SK-N-MC (cell line): Measurements from ENCODE around the gene RANBP9.

Source experiments
- DNase-seq: peaks from one replicate; pipeline ENCODE4 v3.0.0-alpha.2; 2011; ENCODE audit warnings: low read depth, low spot score
- H3K27ac ChIP-seq: fragments of 200-600 bp; sonication (generic); 2 replicates; pipeline ENCODE4 v1.5.1; 2016; ENCODE audit warnings: mixed run types
- H3K36me3 ChIP-seq: fragments of 200-600 bp; sonication (generic); 2 replicates; pipeline ENCODE4 v1.6.1; 2017; ENCODE audit warnings: antibody characterized with exemption, low read length, mixed read lengths; ENCODE audit not compliant: insufficient read depth
- H3K4me3 ChIP-seq: fragments of 200-600 bp; sonication (generic); 2 replicates; pipeline ENCODE4 v1.5.1; 2016
- H3K9ac ChIP-seq: fragments of 200-600 bp; sonication (generic); 2 replicates; pipeline ENCODE4 v1.8.0; 2017; ENCODE audit warnings: mixed run types, mixed read lengths; ENCODE audit not compliant: insufficient read length
- H3K9me3 ChIP-seq: fragments of 200-600 bp; sonication (generic); 2 replicates; pipeline ENCODE4 v1.6.1; 2017; ENCODE audit warnings: low read depth, mild to moderate bottlenecking, antibody characterized with exemption, low read length, moderate library complexity, mixed read lengths
- EZH2 ChIP-seq: fragments of 200-600 bp; sonication (generic); IDR thresholded peaks from one replicate; pipeline ENCODE4 v1.6.1; 2017; ENCODE audit warnings: antibody characterized with exemption
- FOXP2 ChIP-seq: optimal IDR thresholded peaks from 2 replicates; pipeline ENCODE3; 2011; ENCODE audit warnings: mild to moderate bottlenecking, moderate library complexity; ENCODE audit not compliant: insufficient read depth; ENCODE audit errors: extremely low read length, control extremely low read depth
- POLR2AphosphoS5 ChIP-seq: IDR thresholded peaks from 2 replicates; pipeline ENCODE4 v1.6.1; 2012; ENCODE audit warnings: mild to moderate bottlenecking, low read depth, low read length, borderline replicate concordance

Gene RANBP9

GRCh38 chr6:13735031-13735430, 23.4 kb upstream of the RANBP9 start:
- DNase-seq: no peak
- TF ChIP-seq FOXP2 (no peak), EZH2 (no peak), POLR2AphosphoS5 (no peak)
- Histone ChIP-seq H3K9ac (no peak overlapping the region), H3K36me3 (no peaks in the 10 kb centered on the region), H3K9me3 (no peaks in the 10 kb centered on the region), H3K27ac (no peak overlapping the region), H3K4me3 (no peak overlapping the region)

DNA sequence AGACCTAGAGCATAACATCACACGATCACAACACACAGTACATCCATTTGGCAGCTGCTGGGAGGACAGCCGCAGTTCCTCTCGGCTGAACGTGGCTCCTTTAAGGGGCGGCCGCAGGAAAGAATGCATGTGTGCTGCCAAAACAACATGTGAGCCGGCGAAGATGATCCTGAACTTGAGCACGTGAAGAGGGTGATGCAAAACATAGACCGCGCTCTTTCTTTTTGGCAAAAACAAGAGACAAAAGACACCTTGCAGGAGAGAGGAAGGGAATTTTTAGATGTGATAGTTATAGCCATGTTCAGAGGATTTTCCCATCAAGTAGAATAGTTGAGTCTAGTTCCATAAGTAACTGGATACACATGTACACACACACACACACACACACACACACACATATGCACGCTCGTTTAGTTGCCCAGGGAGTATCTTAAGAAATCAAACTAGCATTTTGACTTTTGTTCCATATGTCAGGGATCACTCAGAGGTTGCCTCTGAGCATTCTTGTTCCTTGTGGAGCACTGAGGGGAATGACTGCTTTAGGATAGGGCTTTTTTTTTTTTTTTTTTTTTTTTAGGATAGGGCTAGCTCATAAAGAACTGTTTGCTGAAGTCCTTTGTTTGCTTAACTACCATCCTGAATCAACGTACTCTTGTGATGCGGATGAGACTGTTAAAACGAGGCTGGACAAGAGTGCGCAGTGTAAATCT, 21.7 kb upstream of the RANBP9 start:
- Histone ChIP-seq H3K9me3 (no peaks in the 10 kb centered on the region), H3K4me3 (no peak overlapping the region), H3K36me3 (no peaks in the 10 kb centered on the region), H3K27ac (no peak overlapping the region), H3K9ac (no peak overlapping the region)
- DNase-seq: no peak
- no peak for TF ChIP-seq EZH2
- TF ChIP-seq FOXP2: no peak
- TF ChIP-seq POLR2AphosphoS5: no peak

DNA sequence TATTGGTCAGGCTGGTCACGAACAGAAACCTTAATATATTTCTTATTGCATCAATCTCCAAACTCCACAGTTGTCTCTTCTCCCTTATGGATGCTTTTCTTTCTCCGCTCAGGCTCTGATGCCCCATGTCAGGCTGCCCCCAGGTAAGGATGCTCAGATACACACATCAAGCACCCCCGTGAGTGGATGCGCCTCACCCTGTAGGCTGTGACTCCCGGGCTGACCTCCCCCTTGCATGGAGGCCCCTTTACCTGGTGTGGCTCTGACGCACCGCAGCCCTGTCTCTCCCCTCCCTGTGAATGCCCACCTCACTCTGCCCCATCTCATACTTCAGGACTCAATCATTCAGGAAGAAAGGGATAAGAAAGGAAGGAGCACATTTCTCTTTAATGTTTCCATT, 19.1 kb upstream of the RANBP9 start:
- DNase-seq: no peak
- Histone ChIP-seq H3K27ac (no peak overlapping the region), H3K4me3 (no peak overlapping the region), H3K36me3 (no peaks in the 10 kb centered on the region), H3K9ac (no peak overlapping the region), H3K9me3 (no peaks in the 10 kb centered on the region)
- TF ChIP-seq EZH2 (no peak), POLR2AphosphoS5 (no peak), FOXP2 (no peak)

DNA sequence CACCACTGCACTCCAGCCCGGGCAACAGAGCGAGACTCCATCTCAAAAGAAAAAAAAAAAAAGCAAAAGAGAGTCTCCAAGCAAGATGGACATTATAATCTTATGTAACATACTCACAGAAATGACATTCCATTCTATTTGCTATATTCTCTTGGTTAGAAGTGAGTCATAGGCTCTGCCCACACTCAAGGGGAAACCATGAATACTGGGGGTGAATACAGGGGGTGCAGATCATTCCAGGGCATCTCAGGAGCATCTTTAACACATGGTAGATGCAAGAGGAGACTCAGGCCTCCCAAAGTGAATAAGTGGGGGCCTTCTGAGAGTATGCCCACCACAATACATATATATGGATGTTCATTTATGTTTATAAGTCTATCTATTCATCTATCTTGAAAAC, 18.3 kb upstream of the RANBP9 start:
- no peak overlapping the region for H3K4me3 ChIP-seq
- DNase-seq: no peak
- no peaks in the 10 kb centered on the region for H3K9me3 ChIP-seq
- no peak overlapping the region for H3K27ac ChIP-seq
- TF ChIP-seq FOXP2 (no peak), POLR2AphosphoS5 (no peak), EZH2 (no peak)
- H3K9ac ChIP-seq: no peak overlapping the region
- H3K36me3 ChIP-seq: no peaks in the 10 kb centered on the region

GRCh38 chr6:13725570-13725969, 13.9 kb upstream of the RANBP9 start:
- H3K27ac ChIP-seq: no peak overlapping the region
- no peak for TF ChIP-seq EZH2
- no peaks in the 10 kb centered on the region for H3K36me3 ChIP-seq
- no peaks in the 10 kb centered on the region for H3K9me3 ChIP-seq
- DNase-seq: no peak
- no peak overlapping the region for H3K4me3 ChIP-seq
- no peak overlapping the region for H3K9ac ChIP-seq

DNA sequence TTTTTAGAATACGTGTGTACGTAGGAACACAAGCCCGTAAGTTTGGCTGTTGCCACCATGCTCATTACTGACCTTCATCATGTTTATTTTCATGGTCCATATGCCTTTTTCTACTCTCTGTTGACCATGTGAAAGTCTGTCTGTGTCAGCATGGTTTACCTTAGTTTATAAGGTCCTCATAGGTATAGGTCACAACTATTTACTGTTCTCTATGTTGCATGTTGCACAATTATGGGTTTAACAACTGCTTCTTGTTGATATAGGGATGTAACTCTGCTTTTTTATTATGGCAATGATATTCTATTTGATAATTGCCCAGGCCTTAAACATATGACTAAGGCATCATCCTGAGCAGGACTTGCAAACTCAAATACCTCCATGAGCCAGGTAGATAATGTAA, 13.4 kb upstream of the RANBP9 start:
- TF ChIP-seq FOXP2: no peak
- DNase-seq: no peak
- Histone ChIP-seq H3K36me3 (no peaks in the 10 kb centered on the region), H3K9ac (no peak overlapping the region), H3K4me3 (no peak overlapping the region), H3K9me3 (no peaks in the 10 kb centered on the region), H3K27ac (no peak overlapping the region)

- H3K4me3 ChIP-seq: no peak overlapping the region
- H3K27ac ChIP-seq: no peak overlapping the region
- H3K36me3 ChIP-seq: no peaks in the 10 kb centered on the region
- no peaks in the 10 kb centered on the region for H3K9me3 ChIP-seq
- no peak overlapping the region for H3K9ac ChIP-seq
- TF ChIP-seq POLR2AphosphoS5 (no peak), EZH2 (no peak), FOXP2 (no peak)
- no peak for DNase-seq
Observed at GRCh38 chr6:13724182-13724581, 12.5 kb upstream of the RANBP9 start.

- Histone ChIP-seq H3K9ac (no peak overlapping the region), H3K27ac (no peak overlapping the region), H3K9me3 (no peaks in the 10 kb centered on the region), H3K36me3 (no peaks in the 10 kb centered on the region), H3K4me3 (no peak overlapping the region)
- TF ChIP-seq EZH2: no peak
- no peak for TF ChIP-seq POLR2AphosphoS5
- TF ChIP-seq FOXP2: no peak
- no peak for DNase-seq
Observed at GRCh38 chr6:13722880-13723279, 11.2 kb upstream of the RANBP9 start.

GRCh38 chr6:13718123-13718458, 6.5 kb upstream of the RANBP9 start:
- Histone ChIP-seq H3K9me3 (peaks cover 5% of the 10 kb centered on the region; the same call in 1 of the 2 replicates), H3K4me3 (no peak overlapping the region), H3K36me3 (no peaks in the 10 kb centered on the region), H3K27ac (no peak overlapping the region), H3K9ac (no peak overlapping the region)
- no peak for DNase-seq
- no peak for TF ChIP-seq EZH2
- no peak for TF ChIP-seq FOXP2
- TF ChIP-seq POLR2AphosphoS5: no peak

- Histone ChIP-seq H3K36me3 (no peaks in the 10 kb centered on the region), H3K27ac (no peak overlapping the region), H3K4me3 (no peak overlapping the region), H3K9ac (no peak overlapping the region), H3K9me3 (peaks cover 5% of the 10 kb centered on the region; the same call in 1 of the 2 replicates)
- TF ChIP-seq POLR2AphosphoS5: no peak
- TF ChIP-seq EZH2: no peak
- no peak for TF ChIP-seq FOXP2
- no peak for DNase-seq
Observed at GRCh38 chr6:13716955-13717295, 5.3 kb upstream of the RANBP9 start.
